Neural progenitor cell (in vitro differentiated cells): ENCODE data around the gene MEGF10. TPM values are rescaled to one million over a fixed set of nuclear protein-coding genes. Genes with fewer than 3 reads are reported as not detected.

ENCODE experiments used
- DNase-seq: peaks from one replicate; pipeline ENCODE4 v3.0.0-alpha.2; 2016; ENCODE audit warnings: low spot score
- H2AFZ ChIP-seq: fragments of 200-600 bp; sonication (generic); replicated peaks from 2 replicates; pipeline ENCODE4 v1.6.1; 2016; ENCODE audit warnings: antibody characterized with exemption
- H3F3A ChIP-seq: fragments of 200-600 bp; sonication (generic); 2 replicates; pipeline ENCODE4 v1.6.1; 2016; ENCODE audit warnings: antibody characterized with exemption, low read depth
- H3K27ac ChIP-seq: fragments of 200-600 bp; sonication (generic); 2 replicates; pipeline ENCODE4 v1.5.1; 2016; ENCODE audit warnings: mild to moderate bottlenecking
- H3K27me3 ChIP-seq: fragments of 200-600 bp; sonication (generic); 2 replicates; pipeline ENCODE4 v1.6.1; 2016; ENCODE audit warnings: mild to moderate bottlenecking, moderate library complexity
- H3K36me3 ChIP-seq: fragments of 200-600 bp; sonication (generic); 2 replicates; pipeline ENCODE4 v1.5.1; 2016
- H3K4me1 ChIP-seq: fragments of 200-600 bp; sonication (generic); 2 replicates; pipeline ENCODE4 v1.6.1; 2016; ENCODE audit warnings: mixed run types
- H3K4me2 ChIP-seq: fragments of 200-600 bp; sonication (generic); 2 replicates; pipeline ENCODE4 v1.6.1; 2016
- H3K4me3 ChIP-seq: fragments of 200-600 bp; sonication (generic); 2 replicates; pipeline ENCODE4 v1.5.1; 2016
- H3K79me2 ChIP-seq: fragments of 200-600 bp; sonication (generic); 2 replicates; pipeline ENCODE4 v1.6.1; 2016; ENCODE audit warnings: low read depth
- H3K9ac ChIP-seq: fragments of 200-600 bp; sonication (generic); 2 replicates; pipeline ENCODE4 v1.6.1; 2016
- H3K9me3 ChIP-seq: fragments of 200-600 bp; sonication (generic); 2 replicates; pipeline ENCODE4 v1.5.1; 2016; ENCODE audit warnings: low read depth
- H4K20me1 ChIP-seq: fragments of 200-600 bp; sonication (generic); 2 replicates; pipeline ENCODE4 v1.6.1; 2016; ENCODE audit warnings: low read depth
- H3K27ac Mint-ChIP-seq: 3 replicates; pipeline ENCODE4 v1.8.0; 2021; ENCODE audit warnings: mixed read lengths
- H3K27me3 Mint-ChIP-seq: 2 replicates; pipeline ENCODE4 v1.8.0; 2022; ENCODE audit warnings: low read depth, mild to moderate bottlenecking, inconsistent platforms, moderate library complexity, mixed read lengths; ENCODE audit not compliant: insufficient read depth
- H3K36me3 Mint-ChIP-seq: 3 replicates; pipeline ENCODE4 v1.8.0; 2021; ENCODE audit warnings: mixed read lengths
- H3K4me1 Mint-ChIP-seq: 3 replicates; pipeline ENCODE4 v1.8.0; 2021; ENCODE audit warnings: mixed read lengths
- H3K4me3 Mint-ChIP-seq: 3 replicates; pipeline ENCODE4 v1.8.0; 2021; ENCODE audit warnings: mild to moderate bottlenecking, moderate library complexity, mixed read lengths
- H3K9me3 Mint-ChIP-seq: 3 replicates; pipeline ENCODE4 v1.8.0; 2020; ENCODE audit warnings: mixed read lengths
- CTCF ChIP-seq: fragments of 200-600 bp; sonication (generic); IDR thresholded peaks from 2 replicates; pipeline ENCODE4 v1.5.1; 2017; ENCODE audit warnings: antibody characterized with exemption, mild to moderate bottlenecking
- EZH2 ChIP-seq: fragments of 200-600 bp; sonication (generic); IDR thresholded peaks from 2 replicates; pipeline ENCODE4 v1.6.1; 2017; ENCODE audit warnings: antibody characterized with exemption, mild to moderate bottlenecking, moderate library complexity
- EZH2phosphoT487 ChIP-seq: fragments of 200-600 bp; sonication (generic); IDR thresholded peaks from 2 replicates; pipeline ENCODE4 v1.6.1; 2017; ENCODE audit warnings: antibody characterized with exemption
- total RNA-seq: library from RNA; depleted of rRNA; stranded (reverse); fragments of >200 nt; gene quantifications from 2 replicates; pipeline ENCODE4 v1.2.3, GENCODE V29; 2015; ENCODE audit warnings: low replicate concordance

MEGF10 gene
- total RNA-seq, 1 donor from 2014 or later, result 1.3 TPM

DNA sequence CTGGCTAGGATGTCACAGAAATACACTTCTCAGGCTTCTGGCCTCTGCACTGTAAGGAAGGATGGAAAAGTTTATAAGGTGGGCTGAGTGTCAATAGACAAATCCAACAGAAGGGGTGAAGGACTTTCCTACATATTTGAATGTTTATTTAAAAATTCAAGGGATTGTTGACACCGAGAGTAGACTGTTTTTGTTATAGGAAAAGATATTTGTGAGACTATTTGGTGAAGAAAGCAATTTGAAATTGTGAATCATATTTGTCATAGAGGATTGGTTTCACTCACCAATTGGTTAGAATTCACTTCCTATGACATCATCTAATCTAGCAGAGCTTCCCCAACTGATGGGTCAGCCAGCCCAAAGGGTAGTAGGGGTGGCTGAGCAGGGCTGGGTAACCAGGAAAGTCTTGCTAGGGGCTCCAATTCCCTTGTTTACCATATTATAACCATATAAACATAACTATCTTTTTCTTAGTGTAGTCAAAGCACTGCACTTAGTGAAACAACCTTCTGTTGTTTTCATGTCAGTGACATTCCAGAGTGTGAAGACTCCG lies 14.9 kb upstream of the MEGF10 start:
- Mint-ChIP-seq H3K4me1 (peaks cover 5% of the 10 kb centered on the region), H3K27ac (no peak overlapping the region), H3K4me3 (no peak overlapping the region), H3K36me3 (no peaks in the 10 kb centered on the region), H3K27me3 (no peaks in the 10 kb centered on the region), H3K9me3 (peaks cover 16% of the 10 kb centered on the region)
- Histone ChIP-seq H3K27me3 (no peaks in the 10 kb centered on the region), H3K9ac (no peak overlapping the region), H3K27ac (no peak overlapping the region), H3K9me3 (no peaks in the 10 kb centered on the region), H4K20me1 (no peaks in the 10 kb centered on the region), H3K4me3 (no peak overlapping the region), H3K36me3 (no peaks in the 10 kb centered on the region), H3F3A (no peaks in the 10 kb centered on the region), H2AFZ (no peak overlapping the region), H3K4me1 (peaks cover 5% of the 10 kb centered on the region), H3K79me2 (no peaks in the 10 kb centered on the region), H3K4me2 (no peak overlapping the region)
- no peak for DNase-seq
- no peak for TF ChIP-seq CTCF
- no peak for TF ChIP-seq EZH2phosphoT487
- no peak for TF ChIP-seq EZH2

DNA sequence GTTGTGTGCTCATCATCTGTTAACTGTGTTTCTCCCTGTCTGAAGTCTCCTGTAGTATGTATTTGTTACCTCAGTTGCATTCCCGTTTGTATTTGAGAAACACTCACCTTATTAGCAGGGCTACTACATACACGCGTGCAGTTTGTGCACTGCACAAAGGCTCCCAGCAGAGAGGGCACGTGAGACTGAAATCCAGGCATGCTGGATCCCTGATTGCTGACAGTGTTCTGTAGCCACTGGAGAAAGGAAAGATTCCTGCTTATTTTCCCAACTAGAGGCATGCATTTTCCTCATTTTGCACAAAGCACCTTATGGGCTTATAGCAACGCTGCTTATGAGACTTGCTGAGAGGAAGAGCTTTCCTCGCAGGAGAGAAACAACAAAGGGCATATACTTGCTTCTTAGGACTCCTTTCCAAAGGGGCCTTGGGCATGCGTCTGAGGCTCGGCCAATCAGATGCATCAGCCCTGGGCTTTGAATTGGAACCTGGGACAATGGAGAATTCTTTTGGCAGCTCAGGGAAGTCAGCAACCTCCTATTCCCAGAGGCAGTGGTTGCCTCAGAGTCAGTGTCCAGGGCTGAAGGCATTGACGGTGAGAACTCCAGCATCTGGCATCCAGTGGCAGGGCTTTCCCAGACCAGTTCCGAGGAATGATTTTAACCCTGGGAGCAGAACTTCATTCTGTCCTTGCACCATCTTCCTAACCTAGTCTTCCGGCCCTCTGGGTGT lies 9.9 kb upstream of the MEGF10 start:
- Histone ChIP-seq H4K20me1 (no peaks in the 10 kb centered on the region), H3K4me1 (peaks cover 10% of the 10 kb centered on the region), H3K4me3 (no peak overlapping the region), H3F3A (no peaks in the 10 kb centered on the region), H3K4me2 (peak overlapping the region; percentile 35), H3K36me3 (no peaks in the 10 kb centered on the region), H3K9ac (no peak overlapping the region), H3K79me2 (no peaks in the 10 kb centered on the region), H3K27ac (no peak overlapping the region), H2AFZ (peak overlapping the region; percentile 68), H3K27me3 (no peaks in the 10 kb centered on the region), H3K9me3 (no peaks in the 10 kb centered on the region)
- Mint-ChIP-seq H3K4me1 (peaks cover 11% of the 10 kb centered on the region), H3K36me3 (no peaks in the 10 kb centered on the region), H3K27ac (no peak overlapping the region), H3K4me3 (no peak overlapping the region), H3K9me3 (no peaks in the 10 kb centered on the region), H3K27me3 (no peaks in the 10 kb centered on the region)
- TF ChIP-seq EZH2phosphoT487 (no peak), EZH2 (no peak), CTCF (no peak)
- peak; percentile 42 for DNase-seq

- H3K27ac ChIP-seq, result no peak overlapping the region
- TF ChIP-seq EZH2, result no peak
- TF ChIP-seq CTCF, result no peak
- TF ChIP-seq EZH2phosphoT487, result no peak
- H3K4me3 Mint-ChIP-seq, result no peak overlapping the region
Measured at GRCh38 chr5:127281609-127282008, 9.0 kb upstream of the MEGF10 start.

More at GRCh38 chr5:127281609-127282008, 9.0 kb upstream of the MEGF10 start:
- Histone ChIP-seq H3K4me2 (no peak overlapping the region), H3K36me3 (no peaks in the 10 kb centered on the region), H3K79me2 (no peaks in the 10 kb centered on the region), H2AFZ (peak overlapping the region; percentile 68), H3K4me3 (no peak overlapping the region), H3K4me1 (peaks cover 10% of the 10 kb centered on the region), H3K9ac (no peak overlapping the region), H3K9me3 (no peaks in the 10 kb centered on the region), H3K27me3 (no peaks in the 10 kb centered on the region), H4K20me1 (no peaks in the 10 kb centered on the region), H3F3A (no peaks in the 10 kb centered on the region)
- Mint-ChIP-seq H3K4me1 (peaks cover 11% of the 10 kb centered on the region), H3K27ac (no peak overlapping the region), H3K9me3 (no peaks in the 10 kb centered on the region), H3K36me3 (no peaks in the 10 kb centered on the region), H3K27me3 (no peaks in the 10 kb centered on the region)
- no peak for DNase-seq
